ENCODE measurements around the gene WDR5.

The WDR5 gene

DNA sequence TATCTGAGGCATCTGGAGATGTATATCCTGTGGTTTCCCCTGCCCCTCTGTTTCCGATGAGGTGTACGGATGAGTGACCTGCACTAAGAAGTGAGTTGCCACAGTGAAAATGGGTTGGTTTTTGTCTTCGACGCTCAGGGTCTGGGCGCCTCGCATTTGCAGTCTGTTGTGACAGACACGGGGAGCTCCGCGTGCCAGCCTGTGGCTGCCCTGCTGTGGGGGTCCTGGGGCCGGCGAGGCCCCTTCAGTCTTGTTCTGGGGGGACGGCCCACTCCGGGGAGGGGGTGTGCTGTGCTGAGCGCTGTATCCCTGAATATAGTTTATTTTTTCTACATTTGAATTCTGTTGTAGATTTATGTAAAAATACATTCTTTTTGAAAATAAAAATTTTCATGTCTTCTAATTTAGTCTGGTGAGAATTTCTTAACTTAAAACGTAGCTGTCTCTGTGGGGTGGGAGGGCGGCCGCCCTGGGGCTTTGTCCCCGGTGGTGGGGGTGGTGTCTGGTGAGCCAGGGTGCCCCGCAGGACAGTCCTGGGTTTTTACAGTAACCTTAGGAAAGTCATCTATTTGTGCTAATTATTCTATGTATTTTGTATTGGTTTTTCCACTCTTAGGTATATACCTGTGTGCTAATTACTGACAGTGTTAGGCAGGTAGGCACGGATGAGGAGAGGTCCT, 23.8 kb downstream of the WDR5 start:
- no peak for DNase-seq

DNA sequence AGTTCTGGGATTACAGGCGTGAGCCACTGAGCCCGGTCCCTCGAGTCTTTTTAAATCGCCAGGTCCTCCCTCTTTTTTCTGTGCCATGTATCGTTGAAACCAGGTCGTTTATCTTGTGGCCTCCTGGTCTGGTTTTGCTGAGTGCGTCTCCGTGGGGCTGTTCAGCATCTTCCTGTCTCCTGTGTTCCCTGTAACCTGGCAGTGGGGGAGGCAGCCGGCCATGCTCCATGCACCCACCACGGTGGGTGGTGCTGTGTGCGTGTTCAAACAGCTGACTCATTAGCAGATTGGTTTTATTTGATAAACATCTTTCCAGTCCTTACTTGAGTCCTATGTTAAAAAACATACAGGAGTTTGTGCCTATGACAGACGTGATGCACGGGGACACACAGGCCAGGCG, 25.8 kb downstream of the WDR5 start:
- no peak for DNase-seq

GRCh38 chr9:134162212-134162775, 26.4 kb downstream of the WDR5 start:
- DNase-seq, result no peak

GRCh38 chr9:134162926-134163370, 27.1 kb downstream of the WDR5 start:
- no peak for DNase-seq

GRCh38 chr9:134163371-134164196, 27.7 kb downstream of the WDR5 start:
- no peak for DNase-seq

- DNase-seq, result no peak
These were observed 29.0 kb downstream of the WDR5 start for GRCh38 chr9:134164879-134165278.

DNA sequence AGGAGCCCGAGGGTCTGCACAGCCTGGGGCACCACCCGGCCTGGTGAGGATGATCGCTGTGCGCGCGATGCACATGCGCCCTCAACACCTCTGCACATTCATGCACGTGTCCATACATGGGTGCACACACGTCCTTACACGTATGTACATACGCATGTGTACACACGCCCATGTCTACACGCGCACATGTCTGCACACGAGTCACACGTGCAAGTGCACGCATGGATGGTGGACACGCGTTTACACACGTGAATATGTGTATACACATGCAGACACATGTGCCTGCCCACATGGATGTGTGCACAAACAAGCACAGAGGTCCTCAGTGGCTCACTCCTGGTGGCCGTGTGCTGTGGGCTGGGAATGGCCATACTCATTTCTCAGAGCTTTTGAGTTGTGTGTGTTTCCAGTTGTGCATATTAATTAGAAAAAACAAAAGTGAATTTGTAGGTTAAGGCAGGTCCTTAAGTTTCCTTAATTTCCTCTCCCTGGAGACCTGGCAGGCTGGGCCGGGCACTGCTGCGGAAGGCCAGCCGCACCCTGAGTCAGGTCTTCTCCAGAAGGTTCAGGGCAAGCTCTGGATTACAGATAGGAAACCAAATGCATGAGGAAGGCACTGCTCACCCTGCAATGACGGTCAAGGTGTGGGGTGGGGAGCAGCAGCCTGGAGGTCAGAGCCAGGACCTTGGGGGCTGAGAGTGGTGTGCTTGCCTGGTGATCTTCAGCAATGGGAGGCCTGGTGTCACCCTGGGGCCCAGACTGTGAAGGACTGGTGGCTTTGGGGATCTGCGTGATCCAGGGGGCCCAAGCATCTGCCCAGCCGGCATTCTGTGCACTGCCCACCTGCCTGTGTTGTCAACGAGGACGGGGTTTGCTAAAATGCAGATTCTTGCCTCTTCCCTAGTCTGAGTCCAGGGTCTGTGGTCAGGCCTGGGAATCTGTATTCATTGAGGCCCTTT, 29.8 kb downstream of the WDR5 start:
- no peak for DNase-seq

- DNase-seq, result no peak
These were observed 30.5 kb downstream of the WDR5 start for GRCh38 chr9:134166374-134166773.

GRCh38 chr9:134167530-134167931, 31.6 kb downstream of the WDR5 start:
- no peak for DNase-seq

GRCh38 chr9:134168757-134169550, 33.1 kb downstream of the WDR5 start:
- no peak for DNase-seq

DNA sequence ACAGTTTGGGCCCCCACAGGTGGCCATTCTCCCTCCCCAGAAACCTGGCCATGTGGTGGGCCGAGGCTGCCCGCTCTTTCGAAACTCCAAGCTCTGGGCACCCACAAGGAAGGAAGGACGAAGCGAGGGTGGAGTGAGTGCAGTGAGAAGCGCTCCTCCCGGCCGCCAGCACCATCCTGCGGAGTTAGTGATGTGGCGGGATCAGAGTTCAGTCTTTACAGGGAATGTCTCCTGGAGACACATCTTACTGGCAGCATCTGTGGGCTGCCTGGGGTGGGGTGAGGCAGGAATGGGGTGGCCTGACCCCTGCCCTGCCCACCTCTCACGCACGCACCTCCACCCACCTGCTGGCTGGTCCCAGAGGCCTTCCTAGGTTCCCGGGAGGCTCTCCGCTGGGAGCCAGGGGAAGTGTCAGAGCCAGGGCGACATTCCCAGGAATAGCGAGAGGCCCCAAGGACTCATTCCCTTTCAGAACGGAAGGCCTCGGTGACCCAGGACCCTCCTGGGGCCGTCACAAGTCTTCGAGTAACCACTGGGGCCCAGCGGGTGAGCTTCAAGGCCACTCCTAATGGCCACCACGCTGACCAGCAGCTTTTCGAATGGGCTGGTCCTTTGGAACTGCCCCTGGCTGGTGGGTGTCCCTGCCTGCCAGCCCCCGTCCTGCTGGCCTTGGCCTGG, 34.0 kb downstream of the WDR5 start:
- DNase-seq, result no peak

GRCh38 chr9:134170532-134171315, 34.8 kb downstream of the WDR5 start:
- no peak for DNase-seq

DNA sequence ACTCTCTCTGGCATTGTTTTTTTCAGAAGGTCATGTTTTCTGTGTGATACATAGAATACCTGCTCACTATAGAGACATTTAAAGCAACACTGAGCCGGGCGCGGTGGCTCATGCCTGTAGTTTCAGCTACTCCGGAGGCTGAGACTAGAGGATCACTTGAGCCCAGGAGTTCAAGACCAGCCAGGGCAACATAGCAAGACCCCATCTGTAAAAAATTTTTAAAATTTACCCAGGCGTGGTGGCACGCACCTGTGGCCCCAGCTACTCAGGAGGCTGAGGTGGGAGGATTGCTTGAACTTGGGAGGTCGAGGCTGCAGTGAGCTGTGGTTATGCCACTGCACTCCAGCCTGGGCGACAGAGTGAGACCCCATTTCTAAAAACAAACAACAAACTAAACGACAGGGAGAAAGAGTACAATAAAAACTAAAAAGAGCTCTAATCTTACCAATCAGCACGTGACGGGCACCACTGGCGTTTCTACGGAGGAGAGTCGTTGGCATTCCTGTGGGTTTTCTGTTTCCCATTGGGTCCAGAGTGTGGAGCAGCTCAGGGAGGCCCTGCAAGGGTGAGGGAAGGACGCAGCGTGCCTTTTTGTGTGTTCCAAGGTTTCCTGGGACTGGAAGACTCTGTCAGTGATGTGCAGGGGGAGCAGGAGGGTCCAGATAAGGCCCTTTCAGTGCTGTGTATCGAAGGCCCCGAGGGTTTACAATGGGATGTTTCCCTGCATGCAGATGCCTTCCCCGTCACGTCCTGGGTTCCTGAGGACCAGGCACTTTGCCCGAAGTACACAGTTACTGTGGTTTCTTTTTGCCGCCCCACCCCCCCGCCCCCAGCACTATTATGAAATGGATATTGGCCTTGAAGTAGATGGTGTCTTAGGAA, 35.7 kb downstream of the WDR5 start:
- no peak for DNase-seq

- DNase-seq, result no peak
These were observed 36.6 kb downstream of the WDR5 start for GRCh38 chr9:134172198-134173126.

GRCh38 chr9:134173127-134174072, 37.5 kb downstream of the WDR5 start:
- DNase-seq, result no peak

DNA sequence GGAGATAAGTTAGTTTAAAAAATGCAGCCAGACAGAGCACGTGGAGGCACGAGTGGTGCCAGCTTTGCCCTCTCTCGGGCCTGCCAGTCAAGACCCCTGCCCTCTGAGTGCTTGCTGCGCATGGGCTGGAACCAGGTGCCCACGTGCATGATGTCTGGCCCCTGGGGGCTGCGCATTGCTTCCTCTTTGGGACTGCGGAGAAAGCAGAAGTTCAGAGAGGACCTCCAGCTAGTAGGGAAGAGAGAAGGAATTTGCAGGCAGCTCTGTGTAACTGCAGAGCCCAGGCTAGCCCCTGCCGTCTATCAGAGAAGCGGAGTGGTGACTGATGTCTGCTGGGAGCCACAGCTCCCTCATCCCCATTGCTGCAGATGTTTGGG, 38.2 kb downstream of the WDR5 start:
- DNase-seq, result no peak

Measured in SHP77 treated with DMSO at 0.1 percent for 48 hours (cell line).